ENCODE measurements around the gene PICK1. TPM values are rescaled to one million over a fixed set of nuclear protein-coding genes. Genes with fewer than 3 reads are reported as not detected.

PICK1 gene
- total RNA-seq, 4 donors from 2014 or later: 16.1 to 43.0 (median 31.6) TPM

DNA sequence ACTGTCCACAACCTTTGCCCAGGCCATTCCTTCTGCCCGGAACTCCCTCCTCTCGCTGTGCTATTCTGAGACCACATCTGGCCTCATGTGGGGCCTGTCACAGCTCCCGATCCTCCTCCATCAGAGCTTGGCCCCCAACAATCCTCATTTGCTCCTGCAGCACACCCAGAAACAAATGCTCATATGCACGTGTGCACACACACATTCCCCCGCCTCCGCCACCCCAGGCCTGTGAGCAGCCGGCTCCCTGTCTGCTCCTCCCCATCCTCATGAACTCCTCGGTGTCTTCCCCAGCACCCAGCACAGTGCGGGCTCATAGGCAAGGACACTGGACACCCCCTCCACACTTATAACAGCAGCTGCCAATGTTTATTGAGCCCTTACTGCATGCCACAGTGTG lies 29.7 kb upstream of the PICK1 start:
- no peak for DNase-seq (ENCODE audit: low spot score)
- TF ChIP-seq, protein P1, sequence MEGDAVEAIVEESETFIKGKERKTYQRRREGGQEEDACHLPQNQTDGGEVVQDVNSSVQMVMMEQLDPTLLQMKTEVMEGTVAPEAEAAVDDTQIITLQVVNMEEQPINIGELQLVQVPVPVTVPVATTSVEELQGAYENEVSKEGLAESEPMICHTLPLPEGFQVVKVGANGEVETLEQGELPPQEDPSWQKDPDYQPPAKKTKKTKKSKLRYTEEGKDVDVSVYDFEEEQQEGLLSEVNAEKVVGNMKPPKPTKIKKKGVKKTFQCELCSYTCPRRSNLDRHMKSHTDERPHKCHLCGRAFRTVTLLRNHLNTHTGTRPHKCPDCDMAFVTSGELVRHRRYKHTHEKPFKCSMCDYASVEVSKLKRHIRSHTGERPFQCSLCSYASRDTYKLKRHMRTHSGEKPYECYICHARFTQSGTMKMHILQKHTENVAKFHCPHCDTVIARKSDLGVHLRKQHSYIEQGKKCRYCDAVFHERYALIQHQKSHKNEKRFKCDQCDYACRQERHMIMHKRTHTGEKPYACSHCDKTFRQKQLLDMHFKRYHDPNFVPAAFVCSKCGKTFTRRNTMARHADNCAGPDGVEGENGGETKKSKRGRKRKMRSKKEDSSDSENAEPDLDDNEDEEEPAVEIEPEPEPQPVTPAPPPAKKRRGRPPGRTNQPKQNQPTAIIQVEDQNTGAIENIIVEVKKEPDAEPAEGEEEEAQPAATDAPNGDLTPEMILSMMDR (IDR thresholded peaks at IDR 0.05): no peak
- ATAC-seq (ENCODE audit: low FRiP score): no peak

DNA sequence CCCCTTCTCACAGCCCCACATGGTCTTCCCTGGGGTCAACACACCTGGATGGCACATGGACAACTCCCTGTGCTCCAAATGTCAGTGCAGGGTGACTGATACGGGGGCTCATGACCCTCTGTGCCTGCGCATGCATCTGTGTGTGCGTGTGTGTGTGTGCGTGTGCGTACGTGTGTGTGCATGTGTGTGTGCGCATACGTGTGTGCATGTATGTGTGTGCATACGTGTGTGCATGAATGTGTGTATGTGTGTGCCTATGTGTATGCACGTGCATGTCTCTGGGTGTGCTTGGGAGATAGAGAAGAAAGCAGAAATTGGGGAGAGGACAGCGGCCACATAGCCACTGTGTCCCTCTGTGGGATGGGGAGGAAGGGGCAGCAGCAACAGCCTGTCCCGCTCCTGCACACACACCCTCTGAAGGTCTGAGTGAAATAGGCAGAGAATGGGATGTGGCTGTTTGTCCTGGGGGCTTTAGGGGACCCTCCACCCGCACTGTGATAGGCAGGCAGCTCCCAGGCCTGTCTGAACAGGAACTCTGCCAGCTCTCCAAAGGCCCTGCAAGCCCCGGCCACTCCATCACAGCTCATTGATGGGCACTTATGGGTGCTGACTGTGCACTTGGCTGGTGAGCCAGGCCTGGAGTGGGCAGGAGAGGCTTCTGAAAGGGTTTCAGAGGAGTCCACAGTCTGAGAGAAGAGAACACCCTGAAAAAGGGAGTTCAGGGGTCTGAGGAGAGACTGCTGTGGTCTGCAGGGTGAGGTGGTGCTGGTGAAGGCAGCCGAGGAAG lies 28.7 kb upstream of the PICK1 start:
- DNase-seq (ENCODE audit: low spot score): no peak
- TF ChIP-seq, protein P1 (IDR thresholded peaks at IDR 0.05): no peak
- ATAC-seq (ENCODE audit: low FRiP score): no peak

DNA sequence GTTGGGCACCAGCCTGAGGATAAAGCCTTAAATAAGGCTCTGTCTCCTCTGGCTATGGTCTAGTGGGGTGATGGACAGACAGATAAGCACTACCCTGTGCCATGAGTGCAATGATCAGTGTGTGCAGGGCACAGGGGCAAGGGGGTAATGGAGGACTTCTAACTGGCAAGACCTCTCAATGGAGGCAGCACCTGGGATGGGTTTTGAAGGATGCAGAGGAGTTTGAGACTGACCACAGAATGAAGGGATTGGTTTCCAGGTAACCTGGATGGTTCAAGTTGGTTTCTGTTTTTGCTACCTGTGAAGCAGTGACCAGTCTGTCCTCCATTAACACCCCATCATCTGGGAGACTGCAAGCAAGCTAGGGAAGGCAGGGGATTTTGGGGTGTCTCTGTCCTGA lies 27.8 kb upstream of the PICK1 start:
- no peak for DNase-seq (ENCODE audit: low spot score)
- ATAC-seq (ENCODE audit: low FRiP score): no peak
- TF ChIP-seq, protein P1 (IDR thresholded peaks at IDR 0.05): no peak

DNA sequence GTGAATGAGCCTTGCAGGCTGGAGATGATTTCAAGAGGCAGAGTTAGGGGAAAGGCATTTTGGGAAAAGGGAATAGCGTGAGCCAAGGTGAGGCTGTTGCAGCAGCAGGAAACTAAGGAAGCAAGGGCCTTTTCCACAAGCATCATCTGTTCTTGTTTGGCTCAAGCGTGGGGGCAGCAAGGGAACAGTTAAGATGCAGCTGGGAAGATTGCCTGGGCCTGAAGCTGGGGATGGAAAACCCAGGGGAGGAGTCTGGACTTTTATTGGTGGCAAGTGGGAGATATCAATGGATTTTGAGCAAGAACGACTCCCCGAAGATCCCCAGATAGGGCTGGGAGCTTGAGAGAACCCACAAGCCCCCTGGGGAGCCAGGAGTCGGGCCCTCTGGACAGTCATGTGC lies 27.3 kb upstream of the PICK1 start:
- ATAC-seq (ENCODE audit: low FRiP score) (no peak), DNase-seq (ENCODE audit: low spot score) (no peak)
- TF ChIP-seq, protein P1 (IDR thresholded peaks at IDR 0.05): no peak

DNA sequence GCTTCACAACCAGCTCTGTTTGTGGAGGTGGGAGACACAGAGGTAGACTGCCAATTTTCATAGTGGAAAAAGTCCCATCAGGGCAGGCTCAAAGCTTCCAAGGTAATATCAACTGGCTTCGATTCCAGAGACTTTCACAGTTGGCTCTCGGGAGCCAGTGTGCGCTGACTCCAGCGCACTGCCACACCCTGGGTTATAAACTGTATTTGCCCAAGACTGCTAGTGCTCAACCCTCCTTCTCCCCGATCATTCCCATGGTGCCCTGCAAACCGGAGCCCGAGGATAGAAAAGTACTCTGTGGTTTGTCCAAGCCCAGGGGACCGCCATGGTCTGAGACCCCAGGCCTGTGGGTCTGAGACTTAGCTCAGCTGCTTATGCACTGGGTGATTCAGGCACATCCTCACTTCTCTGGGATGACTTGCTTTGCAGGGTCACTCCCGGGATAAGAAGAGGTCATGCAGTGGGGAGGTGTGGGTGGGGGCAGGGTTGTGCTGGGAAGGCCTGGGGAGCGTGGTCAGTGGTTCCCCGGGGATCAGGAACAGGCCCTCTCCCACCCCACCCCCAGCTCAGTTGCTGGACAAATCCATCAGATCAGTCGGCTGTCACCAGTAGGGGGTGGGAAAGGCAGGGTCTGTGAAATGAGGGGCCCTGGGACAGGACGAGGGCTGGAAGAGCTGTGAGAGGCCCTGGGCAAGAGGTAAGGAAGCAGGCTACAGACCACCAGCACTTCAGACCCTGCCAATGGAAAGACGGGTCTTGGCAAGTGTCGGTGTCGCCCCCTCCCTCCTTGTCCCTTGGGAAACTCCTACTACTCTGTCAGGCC lies 26.7 kb upstream of the PICK1 start:
- TF ChIP-seq, protein P1 (IDR thresholded peaks at IDR 0.05): no peak
- DNase-seq (ENCODE audit: low spot score) (no peak), ATAC-seq (ENCODE audit: low FRiP score) (no peak)

DNA sequence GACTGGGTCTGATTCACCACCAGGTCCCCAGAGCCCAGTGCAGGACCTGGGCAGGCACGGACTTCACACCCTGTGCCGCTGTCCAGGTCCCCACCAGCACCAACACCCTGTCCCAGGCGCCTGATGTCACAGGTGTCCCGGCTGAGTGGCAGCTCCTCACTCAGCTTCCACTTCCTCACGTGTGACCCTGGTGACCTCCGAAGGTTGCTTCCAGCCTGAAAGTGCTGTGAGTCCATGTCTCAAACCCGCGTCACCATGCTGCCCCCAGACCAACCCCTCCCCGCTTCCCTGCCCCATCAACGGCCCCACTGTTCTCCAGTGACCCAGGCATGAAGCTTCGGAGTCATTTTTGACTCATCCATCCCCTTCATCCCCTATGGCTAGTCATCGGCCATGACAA lies 25.7 kb upstream of the PICK1 start:
- TF ChIP-seq, protein P1 (IDR thresholded peaks at IDR 0.05): no peak
- DNase-seq (ENCODE audit: low spot score): no peak
- no peak for ATAC-seq (ENCODE audit: low FRiP score)

All from omental fat pad (tissue), 4 donors.